H9 (cell line): Measurements from ENCODE around the gene MACROH2A1. TPM values are rescaled to one million over a fixed set of nuclear protein-coding genes. Genes with fewer than 3 reads are reported as not detected.

Source experiments
- DNase-seq: peaks from one replicate; pipeline ENCODE4 v3.0.0-alpha.2; 2017
- H2AFZ ChIP-seq: one replicate; pipeline ENCODE4 v1.6.1; 2013; ENCODE audit warnings: mild to moderate bottlenecking, low read length, control low read depth, moderate library complexity
- H2AK5ac ChIP-seq: 2 replicates; pipeline ENCODE4 v1.6.1; 2013; ENCODE audit warnings: low read length, control low read depth, mixed read lengths; ENCODE audit not compliant: insufficient read length
- H2BK120ac ChIP-seq: one replicate; pipeline ENCODE4 v1.6.1; 2013; ENCODE audit warnings: low read depth, mild to moderate bottlenecking, low read length, control low read depth, inconsistent platforms; ENCODE audit not compliant: poor library complexity, severe bottlenecking
- H2BK12ac ChIP-seq: 2 replicates; pipeline ENCODE4 v1.6.1; 2013; ENCODE audit warnings: low read length, control low read depth, mixed read lengths, low read depth; ENCODE audit not compliant: insufficient read length
- H2BK15ac ChIP-seq: 2 replicates; pipeline ENCODE4 v1.6.1; 2013; ENCODE audit warnings: low read depth, low read length, control low read depth
- H2BK20ac ChIP-seq: one replicate; pipeline ENCODE4 v1.6.1; 2013; ENCODE audit warnings: low read depth, mild to moderate bottlenecking, low read length, control low read depth, inconsistent platforms; ENCODE audit not compliant: poor library complexity, severe bottlenecking
- H2BK5ac ChIP-seq: 2 replicates; pipeline ENCODE4 v1.6.1; 2013; ENCODE audit warnings: low read length, control low read depth, mixed read lengths; ENCODE audit not compliant: insufficient read length
- H3K14ac ChIP-seq: 2 replicates; pipeline ENCODE4 v1.6.1; 2013; ENCODE audit warnings: low read length, control low read depth; ENCODE audit not compliant: insufficient read depth
- H3K18ac ChIP-seq: 2 replicates; pipeline ENCODE4 v1.6.1; 2013; ENCODE audit warnings: low read depth, mild to moderate bottlenecking, mixed read lengths, low read length, control low read depth; ENCODE audit not compliant: insufficient read length
- H3K23ac ChIP-seq: 2 replicates; pipeline ENCODE4 v1.6.1; 2013; ENCODE audit warnings: low read length, control low read depth, mixed read lengths, low read depth; ENCODE audit not compliant: insufficient read length
- H3K23me2 ChIP-seq: 2 replicates; pipeline ENCODE4 v1.6.1; 2013; ENCODE audit warnings: low read depth, mild to moderate bottlenecking, mixed read lengths, low read length, control low read depth; ENCODE audit not compliant: insufficient read length, poor library complexity, severe bottlenecking
- H3K27ac ChIP-seq: 2 replicates; pipeline ENCODE4 v1.5.1; 2013; ENCODE audit warnings: low read length, control low read depth, mixed read lengths, low read depth; ENCODE audit not compliant: insufficient read length
- H3K27me3 ChIP-seq: 2 replicates; pipeline ENCODE4 v1.6.1; 2013; ENCODE audit warnings: low read length, control low read depth, inconsistent platforms; ENCODE audit not compliant: insufficient read depth
- H3K4ac ChIP-seq: 2 replicates; pipeline ENCODE4 v1.6.1; 2013; ENCODE audit warnings: low read depth, mild to moderate bottlenecking, control low read depth, inconsistent platforms, low read length, moderate library complexity
- H3K4me1 ChIP-seq: 2 replicates; pipeline ENCODE4 v1.6.1; 2013; ENCODE audit warnings: low read length, control low read depth, inconsistent platforms; ENCODE audit not compliant: insufficient read depth
- H3K4me2 ChIP-seq: 2 replicates; pipeline ENCODE4 v1.6.1; 2013; ENCODE audit warnings: low read length, control low read depth, mixed read lengths; ENCODE audit not compliant: insufficient read length, insufficient read depth
- H3K56ac ChIP-seq: 2 replicates; pipeline ENCODE4 v1.6.1; 2013; ENCODE audit warnings: low read depth, mild to moderate bottlenecking, mixed read lengths, low read length, control low read depth; ENCODE audit not compliant: insufficient read length
- H3K79me1 ChIP-seq: 2 replicates; pipeline ENCODE4 v1.6.1; 2013; ENCODE audit warnings: low read depth, mild to moderate bottlenecking, moderate library complexity, low read length, control low read depth, inconsistent platforms; ENCODE audit not compliant: insufficient read depth, poor library complexity, severe bottlenecking
- H3K79me2 ChIP-seq: 2 replicates; pipeline ENCODE4 v1.6.1; 2013; ENCODE audit warnings: low read length, control low read depth, inconsistent platforms; ENCODE audit not compliant: insufficient read depth
- H3K9ac ChIP-seq: 2 replicates; pipeline ENCODE4 v1.6.1; 2013; ENCODE audit warnings: low read length, control low read depth, mixed read lengths; ENCODE audit not compliant: insufficient read length; ENCODE audit errors: extremely low read depth
- H3K9me3 ChIP-seq: one replicate; pipeline ENCODE4 v1.6.1; 2013; ENCODE audit warnings: low read depth, low read length, inconsistent platforms; ENCODE audit not compliant: control insufficient read depth
- H3T11ph ChIP-seq: one replicate; pipeline ENCODE4 v1.6.1; 2013; ENCODE audit warnings: mild to moderate bottlenecking, low read length, control low read depth, inconsistent platforms
- H4K20me1 ChIP-seq: one replicate; pipeline ENCODE4 v1.6.1; 2013; ENCODE audit not compliant: control insufficient read depth, insufficient read length, insufficient read depth
- H4K5ac ChIP-seq: 2 replicates; pipeline ENCODE4 v1.6.1; 2013; ENCODE audit warnings: low read depth, mild to moderate bottlenecking, mixed read lengths, low read length, control low read depth; ENCODE audit not compliant: insufficient read length
- H4K8ac ChIP-seq: replicated peaks from 2 replicates; pipeline ENCODE4 v1.6.1; 2013; ENCODE audit warnings: low read length, control low read depth, mixed read lengths, low read depth; ENCODE audit not compliant: insufficient read length
- H4K91ac ChIP-seq: 2 replicates; pipeline ENCODE4 v1.6.1; 2013; ENCODE audit warnings: low read depth, mild to moderate bottlenecking, moderate library complexity, mixed read lengths, low read length, control low read depth; ENCODE audit not compliant: insufficient read length
- H3K27ac Mint-ChIP-seq, 3 experiments: 2 replicates in 2 of 3; 3 replicates in 1 of 3; pipeline ENCODE4 v1.8.0; 2020 to 2021; ENCODE audit warnings: mixed read lengths in 3 of 3, mild to moderate bottlenecking in 1 of 3, moderate library complexity in 1 of 3
- H3K27me3 Mint-ChIP-seq: 2 replicates; pipeline ENCODE4 v1.8.0; 2021; ENCODE audit warnings: low read depth, mild to moderate bottlenecking, moderate library complexity, mixed read lengths
- H3K36me3 Mint-ChIP-seq, 3 experiments: 2 replicates in 2 of 3; 3 replicates in 1 of 3; pipeline ENCODE4 v1.8.0; 2020 to 2021; ENCODE audit warnings: low read depth in 3 of 3, mixed read lengths in 3 of 3; ENCODE audit not compliant: insufficient read depth in 1 of 3
- H3K4me1 Mint-ChIP-seq, 2 experiments: 2 replicates each; pipeline ENCODE4 v1.8.0; 2020; ENCODE audit warnings: mixed read lengths in 2 of 2
- H3K4me3 Mint-ChIP-seq, 2 experiments: 2 replicates in 1 of 2; 3 replicates in 1 of 2; pipeline ENCODE4 v1.8.0; 2020 to 2021; ENCODE audit warnings: mild to moderate bottlenecking in 2 of 2, mixed read lengths in 2 of 2, moderate library complexity in 1 of 2
- H3K9me3 Mint-ChIP-seq, 2 experiments: 2 replicates in 1 of 2; 3 replicates in 1 of 2; pipeline ENCODE4 v1.8.0; 2020; ENCODE audit warnings: mild to moderate bottlenecking in 2 of 2, mixed read lengths in 2 of 2, moderate library complexity in 1 of 2
- CTCF ChIP-seq: fragments of 200-600 bp; sonication (generic); conservative IDR thresholded peaks from 3 replicates; pipeline ENCODE4 v1.8.0; 2021; ENCODE audit warnings: antibody characterized with exemption, mild to moderate bottlenecking
- WGBS: extraction: QIAGEN DNeasy Blood & Tissue Kit; methylation state at CpG from one replicate; pipeline ENCODE4 v1.1.7; 2013; ENCODE audit warnings: missing lambda C conversion rate, low lambda C conversion rate, mixed read lengths; ENCODE audit not compliant: insufficient read length; ENCODE audit errors: extremely low coverage; 5-methylcytosine and 5-hydroxymethylcytosine counted together
- total RNA-seq: library from RNA; stranded (reverse); gene quantifications from 2 replicates; pipeline ENCODE4 v1.2.1, GENCODE V29; 2021

MACROH2A1 gene
- total RNA-seq, 1 experiment from 2014 or later, result 111 TPM

- Histone ChIP-seq H3K79me1 (no peaks in the 10 kb centered on the region), H3K79me2 (no peaks in the 10 kb centered on the region), H3K9ac (no peak overlapping the region), H2BK5ac (no peak overlapping the region), H2AK5ac (no peak overlapping the region), H3K18ac (no peak overlapping the region), H3K23me2 (no peaks in the 10 kb centered on the region), H4K20me1 (peaks cover 2% of the 10 kb centered on the region), H2AFZ (no peak overlapping the region), H2BK12ac (no peak overlapping the region), H4K91ac (no peak overlapping the region), H3K56ac (no peak overlapping the region), H3K4me2 (no peak overlapping the region), H3K27me3 (no peaks in the 10 kb centered on the region), H3K14ac (no peak overlapping the region), H4K8ac (no peak overlapping the region), H3K4ac (no peak overlapping the region), H2BK15ac (no peak overlapping the region), H3K9me3 (no peaks in the 10 kb centered on the region), H3T11ph (no peak overlapping the region), H3K23ac (no peak overlapping the region), H2BK120ac (no peak overlapping the region), H4K5ac (no peak overlapping the region), H2BK20ac (no peak overlapping the region), H3K4me1 (no peaks in the 10 kb centered on the region), H3K27ac (no peak overlapping the region)
- Mint-ChIP-seq H3K9me3 (no peaks in the 10 kb centered on the region), H3K27ac (no peak overlapping the region), H3K27me3 (peaks cover 61% of the 10 kb centered on the region), H3K36me3 (no peaks in the 10 kb centered on the region; a peak in 2 of 7 replicates), H3K4me1 (0 out of 4 replicates have a peak, but pooled peaks cover 2% of the 10 kb centered on the region in 2 experiments), H3K4me3 (no peak overlapping the region)
- peak; percentile 10 for DNase-seq
- no peak for TF ChIP-seq CTCF
- no CpG with 5 or more reads among the region's 4 CpGs for WGBS
Observed at GRCh38 chr5:135318037-135318436, 81.0 kb downstream of the MACROH2A1 start.
